ENCODE measurements around the gene FRMD4B.
"Not testable (repeated sequence)": the region's sequence is repeated elsewhere in the genome, so short reads cannot be mapped to it uniquely, and the experiment has no call there.

- TF ChIP-seq NR2C1 (IDR thresholded peaks at IDR 0.05); HCFC1 (IDR thresholded peaks at IDR 0.05; ENCODE audit: low read length); ATF2 (IDR thresholded peaks at IDR 0.05; ENCODE audit: low read length); SIX5 (IDR thresholded peaks at IDR 0.05; ENCODE audit: low read depth, low read length, severe bottlenecking); CTCF (IDR thresholded peaks at IDR 0.05 in 2 of 3, conservative IDR thresholded peaks at IDR 0.05 in 1 of 3; ENCODE audit: control insufficient read depth in 2 of 3, extremely low read depth in 1 of 3, insufficient read depth in 1 of 3, low read depth in 3 of 3, low read length in 3 of 3); PBX3 (IDR thresholded peaks at IDR 0.05; ENCODE audit: insufficient replicate concordance, low read depth, low read length); POLR2A (IDR thresholded peaks at IDR 0.05; ENCODE audit: low read depth, low read length); ZNF384 (IDR thresholded peaks at IDR 0.05; ENCODE audit: borderline replicate concordance, low read depth, low read length); ZBTB33 (IDR thresholded peaks at IDR 0.05); CUX1 (IDR thresholded peaks at IDR 0.05; ENCODE audit: insufficient replicate concordance, low read depth, low read length): not testable (repeated sequence)
These were observed 109.7 kb downstream of the FRMD4B start for GRCh38 chr3:69276191-69276590.
